Measurements from ENCODE around the gene SELENOK.
"Not testable (repeated sequence)": the region's sequence is repeated elsewhere in the genome, so short reads cannot be mapped to it uniquely, and the experiment has no call there.

SELENOK gene

GRCh38 chr3:53891497-53892285 lies at the start of gene SELENOK:
SELENOK (minus strand) TSS chr3:53891859.
- peak; percentile 97 for DNase-seq (ENCODE audit: low read depth)

- peak; percentile 44 for DNase-seq (ENCODE audit: low read depth)
These were observed 49.5 kb upstream of the SELENOK start for GRCh38 chr3:53941184-53941583.

GRCh38 chr3:53940623-53941022 lies 49.0 kb upstream of the SELENOK start:
- no peak for DNase-seq (ENCODE audit: low read depth)

- no peak for DNase-seq (ENCODE audit: low read depth)
These were observed 48.2 kb upstream of the SELENOK start for GRCh38 chr3:53939813-53940212.

GRCh38 chr3:53939086-53939582 lies 47.5 kb upstream of the SELENOK start:
- no peak for DNase-seq (ENCODE audit: low read depth)

GRCh38 chr3:53938645-53939044 lies 47.0 kb upstream of the SELENOK start:
- peak; percentile 26 for DNase-seq (ENCODE audit: low read depth)

GRCh38 chr3:53936347-53936746 lies 44.7 kb upstream of the SELENOK start:
- DNase-seq (ENCODE audit: low read depth), result no peak

GRCh38 chr3:53935283-53935901 lies 43.7 kb upstream of the SELENOK start:
- no peak for DNase-seq (ENCODE audit: low read depth)

GRCh38 chr3:53927208-53927872 lies 35.7 kb upstream of the SELENOK start:
- not testable (repeated sequence) for DNase-seq (ENCODE audit: low read depth)

GRCh38 chr3:53921296-53921695 lies 29.6 kb upstream of the SELENOK start:
- DNase-seq (ENCODE audit: low read depth), result no peak

GRCh38 chr3:53919741-53920140 lies 28.1 kb upstream of the SELENOK start:
- no peak for DNase-seq (ENCODE audit: low read depth)

GRCh38 chr3:53913401-53913800 lies 21.7 kb upstream of the SELENOK start:
- DNase-seq (ENCODE audit: low read depth), result no peak

- no peak for DNase-seq (ENCODE audit: low read depth)
These were observed 11.1 kb upstream of the SELENOK start for GRCh38 chr3:53902711-53903110.

- no peak for DNase-seq (ENCODE audit: low read depth)
These were observed 10.4 kb upstream of the SELENOK start for GRCh38 chr3:53902067-53902466.

GRCh38 chr3:53900666-53901331 lies 9.1 kb upstream of the SELENOK start:
- no peak for DNase-seq (ENCODE audit: low read depth)

GRCh38 chr3:53899750-53900149 lies 8.1 kb upstream of the SELENOK start:
- no peak for DNase-seq (ENCODE audit: low read depth)

- DNase-seq (ENCODE audit: low read depth), result no peak
These were observed 603 bp upstream of the SELENOK start for GRCh38 chr3:53892286-53892637.

GRCh38 chr3:53890726-53891475 lies 758 bp downstream of the SELENOK start:
- DNase-seq (ENCODE audit: low read depth), result no peak

- no peak for DNase-seq (ENCODE audit: low read depth)
These were observed 3.4 kb downstream of the SELENOK start for GRCh38 chr3:53888232-53888631.

GRCh38 chr3:53887446-53887845 lies 4.2 kb downstream of the SELENOK start:
- no peak for DNase-seq (ENCODE audit: low read depth)

GRCh38 chr3:53885239-53885638 lies 6.4 kb downstream of the SELENOK start:
- DNase-seq (ENCODE audit: low read depth), result no peak

- no peak for DNase-seq (ENCODE audit: low read depth)
These were observed 7.0 kb downstream of the SELENOK start for GRCh38 chr3:53884623-53885022.
